NCI-H524 treated with DMSO at 0.1 percent for 48 hours (cell line): ENCODE measurements around the gene ITGB2.
"Not testable (repeated sequence)": the region's sequence is repeated elsewhere in the genome, so short reads cannot be mapped to it uniquely, and the experiment has no call there.

Source experiments
- DNase-seq: peaks from one replicate; lab custom pipeline; 2025; lab: John Stamatoyannopoulos, UW

ITGB2 gene

DNA sequence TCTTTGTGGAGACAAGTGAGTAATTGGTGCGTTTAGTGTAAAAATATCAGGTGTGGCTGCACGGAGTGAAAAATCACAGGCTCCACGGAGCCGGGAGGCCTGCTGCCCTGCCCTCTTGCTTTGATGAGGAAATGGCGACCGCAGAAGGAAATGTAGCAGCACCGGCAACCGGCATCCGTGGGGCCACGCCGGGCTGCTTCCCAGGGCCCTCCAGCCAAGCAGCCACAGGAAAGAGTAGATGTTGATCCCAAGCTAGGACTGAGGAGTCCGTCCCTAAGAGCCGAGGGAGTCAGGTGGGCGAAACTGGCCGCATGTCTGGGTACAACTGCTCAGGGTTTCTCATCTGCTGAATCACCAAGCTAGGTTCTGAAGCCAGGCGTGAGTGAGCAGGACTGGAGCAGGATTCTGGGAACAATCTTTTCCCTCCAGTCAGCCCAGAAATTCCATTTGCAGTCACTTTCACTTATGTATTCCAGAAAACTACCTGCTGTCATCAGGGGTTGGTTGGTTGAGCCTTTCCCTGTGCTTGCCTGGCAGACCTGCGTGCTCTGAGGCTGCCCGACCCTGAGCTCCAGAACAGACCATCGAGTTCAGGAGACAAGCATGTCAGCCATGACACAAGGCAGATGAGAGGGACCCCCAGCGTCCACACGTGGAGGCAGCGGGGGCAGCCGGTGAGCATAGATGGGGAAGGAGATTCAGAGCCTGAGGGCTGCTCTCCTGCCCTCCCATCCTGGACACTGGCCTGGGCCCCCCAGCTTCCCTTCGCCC is 5.8 kb upstream of the ITGB2 start:
- DNase-seq, result no peak

- DNase-seq, result no peak
Measured at GRCh38 chr21:44925378-44925755, 4.7 kb upstream of the ITGB2 start.

DNA sequence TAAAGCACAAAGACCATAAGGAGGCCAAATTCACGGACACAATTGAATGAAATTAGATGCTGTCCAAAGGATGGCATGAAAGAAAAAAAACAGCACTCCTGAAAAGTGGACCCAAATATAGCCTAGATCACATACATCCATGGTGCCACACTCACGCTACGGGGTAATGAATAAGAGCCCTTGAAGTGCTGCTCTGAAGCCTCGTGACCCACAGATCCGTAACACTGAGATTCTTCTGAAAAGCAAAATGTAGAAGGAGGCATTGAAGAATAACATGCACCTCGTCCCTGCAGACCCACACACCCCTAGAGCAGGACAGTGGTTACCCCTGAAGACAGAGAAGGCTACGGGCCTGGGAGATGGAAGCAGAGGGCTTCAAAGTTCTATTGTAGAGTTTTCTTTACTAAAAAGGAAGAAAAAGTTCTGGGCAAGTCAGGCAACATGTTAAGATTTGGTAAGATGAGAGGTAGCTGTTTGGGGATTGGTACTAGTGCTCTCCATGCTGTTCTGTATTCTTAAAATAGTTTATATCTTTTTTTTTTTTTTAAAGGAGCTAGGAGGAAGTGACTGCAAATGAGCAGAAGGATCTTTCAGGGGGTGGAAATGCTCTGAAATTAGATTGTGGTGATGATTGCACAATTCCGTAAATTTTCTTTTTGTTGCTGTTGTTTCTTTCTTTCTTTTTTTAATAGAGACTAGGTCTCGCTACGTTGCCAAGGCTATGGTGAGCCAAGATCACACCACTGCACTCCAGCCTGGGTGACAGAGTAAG is 4.1 kb upstream of the ITGB2 start:
- no peak for DNase-seq

- DNase-seq, result no peak
Measured at GRCh38 chr21:44923480-44924084, 2.9 kb upstream of the ITGB2 start.

DNA sequence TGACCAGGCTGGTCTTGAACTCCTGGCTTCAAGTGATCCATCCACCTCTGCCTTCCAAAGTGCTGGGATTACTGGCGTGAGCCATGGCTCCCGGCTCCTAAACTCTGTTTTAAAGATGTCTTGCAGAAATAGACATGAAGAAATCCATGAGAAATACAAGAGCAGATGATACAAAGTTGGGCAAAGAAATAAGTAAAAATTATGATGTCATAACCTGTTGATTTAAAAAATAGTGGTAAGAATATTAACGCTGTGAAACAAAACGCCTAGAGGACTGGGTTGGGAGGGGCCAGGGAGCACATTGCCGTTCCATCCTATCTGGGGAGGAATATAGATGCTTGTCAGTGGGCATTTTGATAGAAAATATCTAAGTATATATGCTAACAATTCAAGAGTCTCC is 1.2 kb upstream of the ITGB2 start:
- DNase-seq, result no peak

GRCh38 chr21:44919913-44920693 is 596 bp downstream of the ITGB2 start:
- DNase-seq, result no peak

DNA sequence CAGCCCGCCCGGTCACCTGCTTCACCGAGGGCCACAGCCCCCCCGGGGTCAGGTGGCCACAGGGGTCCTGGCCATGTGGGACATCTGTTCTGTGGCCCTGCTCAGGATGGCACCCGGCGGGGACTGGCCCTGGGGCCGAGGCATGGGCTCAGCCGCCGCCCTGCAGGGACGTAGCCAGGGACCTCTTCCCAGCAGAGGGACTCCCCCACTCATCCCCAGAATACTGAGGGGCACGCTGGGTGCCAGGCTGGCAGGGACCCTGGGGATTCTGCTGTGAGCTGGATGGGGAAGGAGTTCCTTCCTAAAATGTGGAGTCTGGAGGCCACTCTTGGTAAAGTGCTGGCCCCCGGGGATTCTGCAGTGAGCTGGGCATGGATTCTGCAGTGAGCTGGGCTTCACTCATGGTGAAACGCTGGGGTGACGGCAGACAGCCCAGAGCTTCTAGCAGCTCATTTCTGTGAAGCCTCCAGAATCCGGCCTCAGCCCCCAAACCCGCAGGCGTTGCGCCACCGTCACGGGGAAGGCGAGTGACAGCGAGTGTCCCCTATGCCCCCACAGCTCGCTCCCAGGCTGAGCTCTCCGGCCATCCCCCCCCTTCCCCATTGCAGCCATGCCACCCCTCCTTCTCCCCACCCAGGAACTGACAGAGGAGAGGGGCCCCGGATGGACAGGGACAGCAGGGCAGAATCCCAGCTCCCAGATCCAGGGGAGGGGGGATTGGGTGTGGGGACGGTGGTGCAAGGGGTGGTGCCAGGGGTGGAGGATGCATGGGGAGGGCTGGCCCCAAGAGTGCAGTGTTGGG is 1.4 kb downstream of the ITGB2 start:
- no peak for DNase-seq

GRCh38 chr21:44918581-44919033 is 2.1 kb downstream of the ITGB2 start:
- no peak for DNase-seq

DNA sequence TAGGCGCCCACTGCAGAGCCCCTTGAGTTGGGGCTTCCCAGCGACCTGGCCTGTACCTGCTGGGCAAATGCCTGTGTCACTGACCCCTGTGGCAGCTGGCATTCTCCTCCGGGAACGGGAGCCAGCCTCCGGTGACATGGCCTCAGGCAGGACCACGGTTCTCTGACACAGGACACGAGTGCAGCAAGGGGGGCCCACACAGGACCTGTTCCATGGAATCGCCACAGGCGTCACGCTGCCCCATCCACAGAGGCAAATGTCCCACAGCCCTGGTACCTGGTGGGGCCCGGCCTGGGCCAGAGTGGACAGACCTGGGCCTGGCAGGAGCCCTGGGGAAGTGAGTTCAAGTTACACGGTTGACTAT is 2.6 kb downstream of the ITGB2 start:
- no peak for DNase-seq

DNA sequence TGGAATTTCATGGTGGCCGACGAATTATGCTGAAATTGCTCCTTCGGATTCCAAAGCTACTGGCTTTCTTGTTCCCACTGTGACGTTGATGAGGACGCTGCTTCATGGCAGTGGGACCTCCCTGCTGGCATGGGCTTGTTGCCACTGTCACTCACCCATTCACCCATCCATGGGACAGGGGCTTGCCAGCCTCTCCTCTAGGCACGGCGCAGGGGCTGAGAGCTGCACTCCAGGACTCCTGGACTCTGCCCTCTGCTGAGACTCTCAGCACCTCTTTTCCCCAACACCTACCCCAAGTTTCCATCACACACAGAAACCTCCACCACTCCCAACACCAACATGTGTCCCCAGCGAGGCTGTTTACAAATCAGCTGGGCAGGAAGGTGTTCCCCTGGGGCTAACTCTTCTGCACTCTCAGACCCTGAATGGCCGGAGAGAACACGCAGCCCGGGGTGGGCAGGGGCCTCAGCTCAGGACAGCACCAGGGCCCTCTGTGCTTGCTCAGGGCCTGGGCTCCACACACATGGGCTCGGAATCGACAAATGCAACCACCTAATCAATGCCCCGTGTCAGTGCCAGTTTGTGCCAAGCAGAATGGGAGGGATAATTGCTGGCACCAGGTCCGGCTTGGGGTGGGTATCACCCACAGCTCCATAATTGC is 3.1 kb downstream of the ITGB2 start:
- no peak for DNase-seq

DNA sequence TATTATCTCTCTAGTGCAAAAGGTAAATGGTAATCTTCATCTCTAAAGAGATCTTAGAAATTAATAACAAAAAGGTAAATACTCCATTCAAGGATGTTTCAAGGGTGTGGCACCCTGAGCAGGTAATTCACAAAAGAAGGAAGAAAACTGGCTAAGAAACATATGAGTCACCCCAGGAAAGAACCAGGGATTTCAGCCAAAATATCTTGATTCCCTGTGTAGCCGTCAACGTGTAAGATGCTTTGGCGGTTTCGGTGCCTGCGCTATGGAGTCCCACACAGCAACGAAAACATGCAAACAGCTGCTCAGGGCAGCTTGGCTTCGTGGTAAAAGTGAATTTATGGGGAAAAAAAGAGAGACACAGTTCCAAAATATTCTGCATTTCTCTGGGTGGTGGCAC is 3.7 kb downstream of the ITGB2 start:
- no peak for DNase-seq

- DNase-seq, result no peak
Measured at GRCh38 chr21:44914176-44914874, 6.4 kb downstream of the ITGB2 start.

- DNase-seq, result no peak
Measured at GRCh38 chr21:44913425-44914175, 7.1 kb downstream of the ITGB2 start.

DNA sequence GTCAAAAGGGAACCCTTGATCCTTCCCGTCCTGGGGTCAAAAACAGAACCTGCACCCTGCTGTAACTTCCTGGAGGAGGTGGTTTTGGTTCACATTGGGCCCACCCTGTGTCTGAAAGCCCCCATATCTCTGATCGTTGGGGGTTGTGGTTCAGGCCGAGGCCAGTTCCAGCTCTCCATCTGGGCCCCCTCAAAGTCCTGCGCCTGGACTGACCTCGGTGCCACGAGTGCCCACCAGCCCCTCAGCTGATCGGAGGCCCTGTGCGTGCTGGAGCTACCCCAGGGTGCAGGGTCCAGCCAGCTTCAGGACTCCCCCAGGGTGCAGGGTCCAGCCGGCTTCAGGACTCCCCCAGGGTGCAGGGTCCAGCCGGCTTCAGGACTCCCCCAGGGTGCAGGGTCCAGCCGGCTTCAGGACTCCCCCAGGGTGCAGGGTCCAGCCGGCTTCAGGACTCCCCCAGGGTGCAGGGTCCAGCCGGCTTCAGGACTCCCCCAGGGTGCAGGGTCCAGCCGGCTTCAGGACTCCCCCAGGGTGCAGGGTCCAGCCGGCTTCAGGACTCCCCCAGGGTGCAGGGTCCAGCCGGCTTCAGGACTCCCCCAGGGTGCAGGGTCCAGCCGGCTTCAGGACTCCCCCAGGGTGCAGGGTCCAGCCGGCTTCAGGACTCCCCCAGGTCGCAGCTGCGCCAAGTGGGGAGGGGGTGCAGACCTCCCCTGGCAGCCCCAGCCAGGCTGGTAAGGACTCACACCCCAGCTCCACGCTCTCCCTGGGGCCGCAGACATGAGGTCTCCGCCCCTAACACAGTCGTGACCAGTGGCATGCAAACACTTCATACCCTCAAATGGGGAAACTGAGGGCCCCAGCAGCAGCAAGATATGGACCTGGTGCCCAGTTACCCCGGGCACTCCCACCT is 7.9 kb downstream of the ITGB2 start:
- DNase-seq, result not testable (repeated sequence)

DNA sequence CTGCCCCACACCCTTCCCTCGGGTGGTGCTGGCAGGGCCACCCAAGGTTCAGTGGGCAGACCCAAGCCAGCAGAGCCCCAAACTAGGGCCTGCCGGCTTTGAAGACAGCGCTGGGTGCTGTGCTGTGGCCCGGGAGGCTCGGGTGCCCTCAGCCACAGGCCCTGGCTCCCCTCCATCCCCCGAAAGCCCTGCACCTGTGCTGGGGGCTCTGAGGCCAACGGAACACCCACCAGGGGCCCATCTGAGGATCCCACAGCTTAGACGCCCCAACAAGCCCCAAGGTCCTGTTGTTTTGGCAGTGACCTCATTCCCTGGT is 8.6 kb downstream of the ITGB2 start:
- DNase-seq, result no peak

DNA sequence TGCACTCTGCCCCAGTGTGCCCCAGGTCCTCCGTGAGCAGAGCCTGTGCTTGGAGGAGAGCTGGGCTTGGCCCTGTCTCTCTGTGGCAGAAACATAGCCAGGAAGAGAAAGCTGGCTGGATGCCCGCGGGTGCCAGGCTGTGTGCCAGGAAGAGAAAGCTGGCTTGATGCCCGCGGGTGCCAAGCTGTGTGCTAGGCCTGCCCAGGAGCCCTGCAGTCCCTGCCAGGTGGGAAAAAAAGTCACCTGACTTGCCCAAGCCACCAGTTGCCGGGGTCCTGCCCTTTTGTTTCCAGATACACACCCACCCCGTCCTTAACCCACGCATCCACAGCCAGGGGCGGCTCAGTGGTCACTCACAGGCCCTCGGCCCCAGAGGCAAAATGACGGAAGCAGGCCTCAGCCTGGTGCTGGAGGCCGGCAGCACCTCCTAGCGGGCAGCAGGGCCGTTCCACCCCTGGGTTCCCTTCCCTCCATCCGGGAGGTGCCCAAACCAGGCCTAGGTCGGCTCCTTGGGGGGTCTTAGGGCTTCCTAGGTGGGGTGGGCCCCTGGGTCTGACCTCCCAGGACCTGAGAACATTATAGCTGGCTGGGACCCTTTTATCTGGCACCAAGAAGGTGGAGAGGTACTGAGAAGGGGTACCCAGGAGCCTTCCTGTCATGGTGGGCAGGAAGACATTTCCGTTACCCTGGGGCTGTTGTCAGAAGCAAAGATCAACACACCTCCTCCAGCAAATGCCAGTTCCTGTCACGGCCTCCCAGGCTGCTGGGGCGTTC is 9.1 kb downstream of the ITGB2 start:
- no peak for DNase-seq

DNA sequence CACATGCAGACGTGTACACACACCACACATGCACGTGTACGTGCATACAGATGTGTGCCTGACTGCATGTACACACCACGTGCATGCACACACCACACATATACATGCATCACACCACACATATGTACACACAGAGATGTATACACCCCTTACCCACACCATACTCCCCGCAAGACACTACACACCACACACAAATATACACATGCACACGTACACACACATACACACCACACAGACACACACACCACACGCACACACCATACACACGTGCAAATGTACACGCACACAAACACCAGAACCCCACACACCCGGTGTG is 9.7 kb downstream of the ITGB2 start:
- DNase-seq, result no peak
